Chondrocyte (in vitro differentiated cells): ENCODE data around the gene IFT57. TPM values are rescaled to one million over a fixed set of nuclear protein-coding genes. Genes with fewer than 3 reads are reported as not detected.

Experiments
- DNase-seq: peaks from one replicate; pipeline ENCODE4 v3.0.0; 2021; ENCODE audit warnings: mixed read lengths, low spot score
- H3K27ac Mint-ChIP-seq: one replicate; pipeline ENCODE4 v1.8.0; 2021; ENCODE audit warnings: mild to moderate bottlenecking, moderate library complexity, mixed read lengths; ENCODE audit not compliant: unreplicated experiment
- H3K27me3 Mint-ChIP-seq: 2 replicates; pipeline ENCODE4 v1.8.0; 2021; ENCODE audit warnings: low read depth, mixed read lengths
- H3K36me3 Mint-ChIP-seq: 2 replicates; pipeline ENCODE4 v1.8.0; 2021; ENCODE audit warnings: low read depth, mixed read lengths
- H3K4me1 Mint-ChIP-seq: 2 replicates; pipeline ENCODE4 v1.8.0; 2021; ENCODE audit warnings: low read depth, mild to moderate bottlenecking, mixed read lengths
- H3K4me3 Mint-ChIP-seq: one replicate; pipeline ENCODE4 v1.8.0; 2021; ENCODE audit warnings: mild to moderate bottlenecking, moderate library complexity, mixed read lengths; ENCODE audit not compliant: unreplicated experiment
- H3K9me3 Mint-ChIP-seq: 2 replicates; pipeline ENCODE4 v1.8.0; 2021; ENCODE audit warnings: low read depth, mixed read lengths
- total RNA-seq: library from RNA; stranded (reverse); gene quantifications from 3 replicates; pipeline ENCODE4 v1.2.1, GENCODE V29; 2021
- TF ChIP-seq, protein P1 (sequence below): fragments of 200-600 bp; sonication (generic); IDR thresholded peaks from 2 replicates; pipeline ENCODE4 v1.5.0; 2021; ENCODE audit warnings: antibody characterized with exemption, mild to moderate bottlenecking, moderate library complexity

The IFT57 gene
- total RNA-seq, 1 donor from 2014 or later = 22.4 TPM

DNA sequence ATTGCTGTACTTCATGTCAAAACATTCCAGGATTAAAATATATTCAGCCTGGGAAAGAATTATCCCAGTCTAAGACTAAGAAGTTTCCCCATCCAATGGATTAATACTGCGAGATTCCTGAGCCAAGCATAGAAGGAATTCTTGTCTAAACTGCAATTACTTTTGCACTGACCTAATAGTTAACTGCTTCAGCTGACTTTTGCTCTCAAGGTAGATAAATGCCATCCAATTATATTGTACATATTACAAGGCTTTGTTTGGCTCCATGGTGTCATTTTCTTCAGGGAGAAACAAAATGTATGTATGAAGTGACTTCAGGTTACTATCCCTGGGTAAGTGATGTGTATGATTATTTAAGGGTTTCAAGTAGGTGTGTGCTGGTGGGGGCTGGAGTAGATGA lies 6.1 kb upstream of the IFT57 start:
- H3K27me3 Mint-ChIP-seq = no peaks in the 10 kb centered on the region
- TF ChIP-seq, protein P1, sequence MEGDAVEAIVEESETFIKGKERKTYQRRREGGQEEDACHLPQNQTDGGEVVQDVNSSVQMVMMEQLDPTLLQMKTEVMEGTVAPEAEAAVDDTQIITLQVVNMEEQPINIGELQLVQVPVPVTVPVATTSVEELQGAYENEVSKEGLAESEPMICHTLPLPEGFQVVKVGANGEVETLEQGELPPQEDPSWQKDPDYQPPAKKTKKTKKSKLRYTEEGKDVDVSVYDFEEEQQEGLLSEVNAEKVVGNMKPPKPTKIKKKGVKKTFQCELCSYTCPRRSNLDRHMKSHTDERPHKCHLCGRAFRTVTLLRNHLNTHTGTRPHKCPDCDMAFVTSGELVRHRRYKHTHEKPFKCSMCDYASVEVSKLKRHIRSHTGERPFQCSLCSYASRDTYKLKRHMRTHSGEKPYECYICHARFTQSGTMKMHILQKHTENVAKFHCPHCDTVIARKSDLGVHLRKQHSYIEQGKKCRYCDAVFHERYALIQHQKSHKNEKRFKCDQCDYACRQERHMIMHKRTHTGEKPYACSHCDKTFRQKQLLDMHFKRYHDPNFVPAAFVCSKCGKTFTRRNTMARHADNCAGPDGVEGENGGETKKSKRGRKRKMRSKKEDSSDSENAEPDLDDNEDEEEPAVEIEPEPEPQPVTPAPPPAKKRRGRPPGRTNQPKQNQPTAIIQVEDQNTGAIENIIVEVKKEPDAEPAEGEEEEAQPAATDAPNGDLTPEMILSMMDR = no peak
- no peaks in the 10 kb centered on the region for H3K36me3 Mint-ChIP-seq
- H3K4me1 Mint-ChIP-seq = peaks cover 13% of the 10 kb centered on the region
- no peak overlapping the region for H3K4me3 Mint-ChIP-seq
- DNase-seq = no peak
- no peaks in the 10 kb centered on the region for H3K9me3 Mint-ChIP-seq
- peak overlapping the region; percentile 1 for H3K27ac Mint-ChIP-seq

DNA sequence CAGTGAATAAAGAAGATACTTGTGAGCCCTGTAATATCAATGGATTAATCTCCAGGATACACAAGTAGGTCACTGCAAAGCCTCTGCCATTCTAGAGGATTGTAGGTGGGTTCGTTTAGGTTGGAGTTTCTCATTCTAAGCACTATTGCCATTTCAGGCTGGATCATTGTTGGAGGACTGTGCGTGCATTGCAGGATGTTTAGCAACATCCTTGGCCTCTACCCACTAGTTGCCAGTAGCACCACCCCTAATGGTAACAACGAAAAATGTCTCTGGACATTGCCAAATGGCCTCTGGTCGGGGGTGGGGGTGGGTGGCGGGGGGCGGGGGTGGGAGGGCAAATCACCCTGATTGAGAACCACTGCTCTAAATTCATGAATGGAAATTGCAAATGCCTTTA lies 4.9 kb upstream of the IFT57 start:
- H3K4me1 Mint-ChIP-seq = peaks cover 19% of the 10 kb centered on the region
- TF ChIP-seq, protein P1 = no peak
- H3K36me3 Mint-ChIP-seq = no peaks in the 10 kb centered on the region
- H3K9me3 Mint-ChIP-seq = no peaks in the 10 kb centered on the region
- no peak overlapping the region for H3K27ac Mint-ChIP-seq
- no peak for DNase-seq
- no peaks in the 10 kb centered on the region for H3K27me3 Mint-ChIP-seq
- H3K4me3 Mint-ChIP-seq = no peak overlapping the region

DNA sequence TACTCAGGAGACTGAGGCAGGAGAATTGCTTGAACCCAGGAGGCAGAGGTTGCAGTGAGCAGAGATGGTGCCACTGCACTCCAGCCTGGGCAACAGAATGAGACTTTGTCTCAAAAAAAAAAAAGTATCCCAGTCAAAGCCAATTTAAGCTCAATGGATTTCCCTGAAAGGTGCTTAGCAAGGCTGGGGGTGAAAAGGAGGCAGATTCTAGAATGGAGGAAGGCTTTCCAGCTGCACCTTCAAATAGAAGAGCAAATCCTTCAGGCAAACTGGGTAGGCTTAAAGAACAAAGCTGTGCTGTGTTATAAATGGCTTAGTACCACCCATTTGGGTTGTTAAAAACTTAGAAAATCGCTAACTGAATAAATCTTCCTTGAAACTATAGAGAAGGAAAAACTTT lies 3.0 kb upstream of the IFT57 start:
- H3K27me3 Mint-ChIP-seq = no peaks in the 10 kb centered on the region
- TF ChIP-seq, protein P1 = no peak
- no peak overlapping the region for H3K27ac Mint-ChIP-seq
- H3K36me3 Mint-ChIP-seq = no peaks in the 10 kb centered on the region
- no peaks in the 10 kb centered on the region for H3K9me3 Mint-ChIP-seq
- H3K4me1 Mint-ChIP-seq = peaks cover 36% of the 10 kb centered on the region
- no peak for DNase-seq
- H3K4me3 Mint-ChIP-seq = no peak overlapping the region

DNA sequence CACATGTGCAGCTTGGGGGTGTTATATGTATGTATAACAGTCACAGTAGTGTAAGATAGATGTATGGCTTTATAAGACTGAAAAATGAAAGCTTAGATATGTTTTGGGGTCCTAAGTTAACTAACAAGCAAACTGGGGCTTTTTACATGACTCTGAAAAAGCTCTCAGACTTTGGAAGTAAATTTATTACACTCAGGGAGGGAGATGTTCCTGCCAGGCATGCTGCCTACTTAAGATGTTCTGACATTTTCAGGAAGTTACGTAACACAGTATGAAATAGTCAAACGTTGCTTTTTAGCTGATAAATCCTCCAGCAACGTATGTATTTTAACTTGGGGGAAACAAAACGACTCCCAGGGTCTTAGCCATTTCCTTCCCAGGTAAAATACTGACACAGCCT lies 1.7 kb upstream of the IFT57 start:
- Mint-ChIP-seq H3K36me3 (no peaks in the 10 kb centered on the region), H3K9me3 (no peaks in the 10 kb centered on the region), H3K4me3 (no peak overlapping the region), H3K4me1 (peaks cover 49% of the 10 kb centered on the region), H3K27ac (no peak overlapping the region), H3K27me3 (no peaks in the 10 kb centered on the region)
- TF ChIP-seq, protein P1 = no peak
- no peak for DNase-seq

DNA sequence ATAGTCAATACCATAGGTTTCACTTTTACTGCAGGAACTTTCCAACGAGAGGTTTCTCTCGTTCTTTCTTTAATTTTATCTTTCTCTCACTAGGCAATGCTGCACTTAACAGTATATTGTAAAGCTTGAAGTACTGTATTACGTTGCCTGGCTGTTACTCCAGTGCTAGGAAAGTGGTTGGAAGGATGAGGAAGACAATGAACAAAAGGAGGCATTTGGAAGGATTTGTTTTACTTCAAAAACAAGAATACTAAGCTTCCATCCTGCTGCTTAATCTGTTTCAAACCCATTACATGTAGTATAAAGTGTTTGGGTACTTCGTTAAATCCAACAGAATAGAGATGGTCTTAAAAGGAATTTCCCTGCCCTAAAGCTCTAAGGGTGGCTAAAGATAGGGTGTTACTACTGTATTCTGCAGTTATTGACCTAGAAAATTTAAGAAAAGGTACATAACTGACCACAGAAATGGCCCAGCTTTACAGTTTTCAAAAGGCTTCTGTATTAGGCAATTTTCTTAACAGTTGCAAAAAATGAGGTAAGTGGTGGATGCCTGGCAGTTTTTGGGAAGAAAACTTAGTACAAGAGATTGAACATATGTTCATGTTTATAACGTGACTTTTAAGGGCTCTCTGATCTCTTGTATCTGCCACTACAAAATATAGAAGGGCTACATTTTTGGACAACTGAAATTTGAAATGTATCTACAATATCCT lies 785 bp upstream of the IFT57 start:
- TF ChIP-seq, protein P1 = no peak
- Mint-ChIP-seq H3K4me1 (peaks cover 56% of the 10 kb centered on the region), H3K36me3 (no peaks in the 10 kb centered on the region), H3K27me3 (no peaks in the 10 kb centered on the region), H3K4me3 (peak overlapping the region; percentile 100), H3K9me3 (no peaks in the 10 kb centered on the region), H3K27ac (peak overlapping the region; percentile 99)
- no peak for DNase-seq
